ENCODE results near the gene PHKG1. TPM values are rescaled to one million over a fixed set of nuclear protein-coding genes. Genes with fewer than 3 reads are reported as not detected.

The PHKG1 gene
- total and polyA plus RNA-seq, 10 of the 15 experiments (the other 5 are each of a cell fraction or from before 2014, with no cell fraction given) = 0.08 to 1.6 (median 0.44) TPM

DNA sequence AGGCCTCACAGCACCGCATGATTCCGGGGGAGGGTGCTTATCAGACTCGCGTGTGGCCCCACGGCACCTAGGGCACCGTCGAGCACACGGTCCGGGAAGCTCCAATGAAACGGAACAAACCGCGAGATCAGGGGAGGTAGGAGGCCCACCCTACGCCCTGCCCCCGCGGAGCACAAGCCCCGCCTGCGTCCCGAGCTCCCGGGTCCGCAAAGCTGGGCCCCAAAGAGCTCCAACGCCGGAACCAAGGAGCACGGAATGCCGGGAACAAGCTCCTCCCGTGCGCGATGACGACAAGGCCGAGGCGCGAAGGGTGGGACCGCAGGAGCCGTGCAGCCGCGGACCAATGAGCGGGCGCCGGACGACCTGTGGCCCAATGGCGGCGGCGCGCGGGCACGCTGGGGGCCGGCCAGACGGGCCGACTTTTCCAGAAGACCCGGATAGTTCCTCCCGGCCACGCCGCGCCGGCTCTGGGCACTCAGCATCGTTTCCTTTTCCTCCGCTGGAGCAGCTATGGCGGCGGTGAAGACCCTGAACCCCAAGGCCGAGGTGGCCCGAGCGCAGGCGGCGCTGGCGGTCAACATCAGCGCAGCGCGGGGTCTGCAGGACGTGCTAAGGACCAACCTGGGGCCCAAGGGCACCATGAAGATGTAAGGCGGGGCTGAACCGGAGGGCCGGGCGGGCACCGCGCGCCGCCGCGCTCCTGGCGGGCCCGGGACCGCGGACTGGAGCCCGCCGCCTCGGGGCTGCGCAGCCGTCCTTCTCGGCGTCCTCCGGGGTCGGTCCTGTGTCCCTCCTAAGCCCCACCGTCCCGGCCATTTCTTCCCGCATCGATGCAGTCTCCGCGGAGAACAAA, 41.2 kb downstream of the PHKG1 start, which contains the start of the genes CCT6A and PSPH (continued):
- peak; percentile 55; the same call in 1 of the 2 replicates for TF ChIP-seq RUNX3 (IDR thresholded peaks at IDR 0.05; ENCODE audit: low read length)
- 0 out of 2 replicates have a peak, but pooled peaks have one; percentile 12 for TF ChIP-seq SPI1 (IDR thresholded peaks at IDR 0.05; ENCODE audit: borderline replicate concordance, insufficient read depth, low read depth, low read length)
- TF ChIP-seq TCF7 (IDR thresholded peaks at IDR 0.05; ENCODE audit: borderline replicate concordance) = no peak
- peak; percentile 90 for TF ChIP-seq MXI1 (IDR thresholded peaks at IDR 0.05; ENCODE audit: low read depth, low read length)
- TF ChIP-seq NFYA (IDR thresholded peaks at IDR 0.05; ENCODE audit: borderline replicate concordance, low read depth, low read length) = no peak; the same call in 1 of the 2 replicates
- TF ChIP-seq NBN (IDR thresholded peaks at IDR 0.05) = peak; percentile 80
- TF ChIP-seq FOS (IDR thresholded peaks at IDR 0.05; ENCODE audit: borderline replicate concordance, extremely low read depth, insufficient read length) = peak; percentile 71
- peak; percentile 80 for TF ChIP-seq GATAD2B (conservative IDR thresholded peaks at IDR 0.05; ENCODE audit: low read depth)
- TF ChIP-seq IKZF1 (conservative IDR thresholded peaks at IDR 0.05) = peak; percentile 99
- TF ChIP-seq BCL11A (IDR thresholded peaks at IDR 0.05; ENCODE audit: low read depth, low read length) = no peak
- TF ChIP-seq SUZ12 (IDR thresholded peaks at IDR 0.05; ENCODE audit: unreplicated experiment) = no peak
- TF ChIP-seq, protein P1, sequence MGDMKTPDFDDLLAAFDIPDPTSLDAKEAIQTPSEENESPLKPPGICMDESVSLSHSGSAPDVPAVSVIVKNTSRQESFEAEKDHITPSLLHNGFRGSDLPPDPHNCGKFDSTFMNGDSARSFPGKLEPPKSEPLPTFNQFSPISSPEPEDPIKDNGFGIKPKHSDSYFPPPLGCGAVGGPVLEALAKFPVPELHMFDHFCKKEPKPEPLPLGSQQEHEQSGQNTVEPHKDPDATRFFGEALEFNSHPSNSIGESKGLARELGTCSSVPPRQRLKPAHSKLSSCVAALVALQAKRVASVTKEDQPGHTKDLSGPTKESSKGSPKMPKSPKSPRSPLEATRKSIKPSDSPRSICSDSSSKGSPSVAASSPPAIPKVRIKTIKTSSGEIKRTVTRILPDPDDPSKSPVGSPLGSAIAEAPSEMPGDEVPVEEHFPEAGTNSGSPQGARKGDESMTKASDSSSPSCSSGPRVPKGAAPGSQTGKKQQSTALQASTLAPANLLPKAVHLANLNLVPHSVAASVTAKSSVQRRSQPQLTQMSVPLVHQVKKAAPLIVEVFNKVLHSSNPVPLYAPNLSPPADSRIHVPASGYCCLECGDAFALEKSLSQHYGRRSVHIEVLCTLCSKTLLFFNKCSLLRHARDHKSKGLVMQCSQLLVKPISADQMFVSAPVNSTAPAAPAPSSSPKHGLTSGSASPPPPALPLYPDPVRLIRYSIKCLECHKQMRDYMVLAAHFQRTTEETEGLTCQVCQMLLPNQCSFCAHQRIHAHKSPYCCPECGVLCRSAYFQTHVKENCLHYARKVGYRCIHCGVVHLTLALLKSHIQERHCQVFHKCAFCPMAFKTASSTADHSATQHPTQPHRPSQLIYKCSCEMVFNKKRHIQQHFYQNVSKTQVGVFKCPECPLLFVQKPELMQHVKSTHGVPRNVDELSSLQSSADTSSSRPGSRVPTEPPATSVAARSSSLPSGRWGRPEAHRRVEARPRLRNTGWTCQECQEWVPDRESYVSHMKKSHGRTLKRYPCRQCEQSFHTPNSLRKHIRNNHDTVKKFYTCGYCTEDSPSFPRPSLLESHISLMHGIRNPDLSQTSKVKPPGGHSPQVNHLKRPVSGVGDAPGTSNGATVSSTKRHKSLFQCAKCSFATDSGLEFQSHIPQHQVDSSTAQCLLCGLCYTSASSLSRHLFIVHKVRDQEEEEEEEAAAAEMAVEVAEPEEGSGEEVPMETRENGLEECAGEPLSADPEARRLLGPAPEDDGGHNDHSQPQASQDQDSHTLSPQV (IDR thresholded peaks at IDR 0.05) = no peak
- peak; percentile 97 for TF ChIP-seq NFYB (IDR thresholded peaks at IDR 0.05; ENCODE audit: insufficient read depth, low read depth, low read length)
- no peak for TF ChIP-seq ZNF274 (IDR thresholded peaks at IDR 0.05; ENCODE audit: insufficient read depth, insufficient read length)
- no peak for TF ChIP-seq PAX8 (IDR thresholded peaks at IDR 0.05)
- TF ChIP-seq FOXM1 (IDR thresholded peaks at IDR 0.05; ENCODE audit: low read depth, low read length) = no peak
- TF ChIP-seq POLR2AphosphoS2 (IDR thresholded peaks at IDR 0.05; ENCODE audit: low read depth, low read length) = peak; percentile 66; the same call in 1 of the 2 replicates
- TF ChIP-seq ATF2 (IDR thresholded peaks at IDR 0.05; ENCODE audit: low read length) = no peak
- peak; percentile 25; the same call in 1 of the 2 replicates for TF ChIP-seq ATF7 (IDR thresholded peaks at IDR 0.05; ENCODE audit: low read depth)
- peak; percentile 71; the same call in 1 of the 2 replicates for TF ChIP-seq CBFB (IDR thresholded peaks at IDR 0.05; ENCODE audit: low read depth)
- TF ChIP-seq, protein P2, sequence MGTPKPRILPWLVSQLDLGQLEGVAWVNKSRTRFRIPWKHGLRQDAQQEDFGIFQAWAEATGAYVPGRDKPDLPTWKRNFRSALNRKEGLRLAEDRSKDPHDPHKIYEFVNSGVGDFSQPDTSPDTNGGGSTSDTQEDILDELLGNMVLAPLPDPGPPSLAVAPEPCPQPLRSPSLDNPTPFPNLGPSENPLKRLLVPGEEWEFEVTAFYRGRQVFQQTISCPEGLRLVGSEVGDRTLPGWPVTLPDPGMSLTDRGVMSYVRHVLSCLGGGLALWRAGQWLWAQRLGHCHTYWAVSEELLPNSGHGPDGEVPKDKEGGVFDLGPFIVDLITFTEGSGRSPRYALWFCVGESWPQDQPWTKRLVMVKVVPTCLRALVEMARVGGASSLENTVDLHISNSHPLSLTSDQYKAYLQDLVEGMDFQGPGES (IDR thresholded peaks at IDR 0.05) = peak; percentile 77
- no peak for TF ChIP-seq ASH2L (IDR thresholded peaks at IDR 0.05; ENCODE audit: borderline replicate concordance, low read depth)
- 0 out of 2 replicates have a peak, but pooled peaks have one; percentile 8 for TF ChIP-seq JUND (IDR thresholded peaks at IDR 0.05; ENCODE audit: low read depth, low read length)
- TF ChIP-seq ZNF207 (IDR thresholded peaks at IDR 0.05; ENCODE audit: borderline replicate concordance) = 0 out of 2 replicates have a peak, but pooled peaks have one; percentile 27
- TF ChIP-seq TCF3 (IDR thresholded peaks at IDR 0.05; ENCODE audit: borderline replicate concordance, insufficient read depth, low read depth, low read length) = 0 out of 2 replicates have a peak, but pooled peaks have one; percentile 15
